ENCODE data around the gene GRK4.

DNA sequence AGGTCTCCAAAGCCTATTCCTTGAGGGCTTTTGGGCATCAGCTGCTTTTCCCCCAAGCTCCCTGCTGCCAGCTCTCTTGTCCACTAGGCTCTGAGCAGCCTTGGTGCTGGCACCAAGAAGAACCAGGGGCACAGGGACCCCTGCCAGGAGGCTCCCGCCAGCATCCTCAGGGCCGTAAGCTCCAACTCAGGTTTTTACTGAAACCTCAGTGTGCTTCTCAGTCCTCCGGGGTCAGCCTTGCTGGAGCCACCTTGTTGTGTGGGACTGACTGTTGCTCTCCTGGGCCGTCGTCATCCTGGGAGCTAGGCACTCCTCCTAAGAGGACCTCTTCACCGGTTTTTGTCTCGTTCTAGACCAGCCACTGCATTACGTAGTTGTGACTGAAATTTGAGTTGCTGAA lies 39.1 kb upstream of the GRK4 start:
- TF ChIP-seq, protein P1, sequence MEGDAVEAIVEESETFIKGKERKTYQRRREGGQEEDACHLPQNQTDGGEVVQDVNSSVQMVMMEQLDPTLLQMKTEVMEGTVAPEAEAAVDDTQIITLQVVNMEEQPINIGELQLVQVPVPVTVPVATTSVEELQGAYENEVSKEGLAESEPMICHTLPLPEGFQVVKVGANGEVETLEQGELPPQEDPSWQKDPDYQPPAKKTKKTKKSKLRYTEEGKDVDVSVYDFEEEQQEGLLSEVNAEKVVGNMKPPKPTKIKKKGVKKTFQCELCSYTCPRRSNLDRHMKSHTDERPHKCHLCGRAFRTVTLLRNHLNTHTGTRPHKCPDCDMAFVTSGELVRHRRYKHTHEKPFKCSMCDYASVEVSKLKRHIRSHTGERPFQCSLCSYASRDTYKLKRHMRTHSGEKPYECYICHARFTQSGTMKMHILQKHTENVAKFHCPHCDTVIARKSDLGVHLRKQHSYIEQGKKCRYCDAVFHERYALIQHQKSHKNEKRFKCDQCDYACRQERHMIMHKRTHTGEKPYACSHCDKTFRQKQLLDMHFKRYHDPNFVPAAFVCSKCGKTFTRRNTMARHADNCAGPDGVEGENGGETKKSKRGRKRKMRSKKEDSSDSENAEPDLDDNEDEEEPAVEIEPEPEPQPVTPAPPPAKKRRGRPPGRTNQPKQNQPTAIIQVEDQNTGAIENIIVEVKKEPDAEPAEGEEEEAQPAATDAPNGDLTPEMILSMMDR (conservative IDR thresholded peaks at IDR 0.05; ENCODE audit: low read length): no peak
- no peak for TF ChIP-seq EZH2phosphoT487 (IDR thresholded peaks at IDR 0.05; ENCODE audit: borderline replicate concordance)

All from Loucy (cell line).